Activated CD8-positive, alpha-beta memory T cell treated with anti-CD3 and anti-CD28 coated beads for 4 hours (primary cell): ENCODE data around the gene WDR44.
"Not testable (repeated sequence)": the region's sequence is repeated elsewhere in the genome, so short reads cannot be mapped to it uniquely, and the experiment has no call there.

Experiments
- DNase-seq, 2 donors: peaks; one replicate each; pipeline ENCODE4 v3.0.0-alpha.2; 2020; ENCODE audit warnings: low read depth in 2 of 2

The WDR44 gene

GRCh38 chrX:118482384-118482783 is 136.5 kb downstream of the WDR44 start:
- DNase-seq: not testable (repeated sequence)

- DNase-seq: no peak
These were observed 138.5 kb downstream of the WDR44 start for GRCh38 chrX:118484216-118484903.

- DNase-seq: not testable (repeated sequence)
These were observed 140.8 kb downstream of the WDR44 start for GRCh38 chrX:118486693-118487092.

- no peak for DNase-seq
These were observed 147.1 kb downstream of the WDR44 start for GRCh38 chrX:118493016-118493415.

- DNase-seq: no peak
These were observed 147.9 kb downstream of the WDR44 start for GRCh38 chrX:118493653-118494297.

- DNase-seq: peak; percentile 60 to 68
These were observed 149.4 kb downstream of the WDR44 start, which contains the start of gene DOCK11 for GRCh38 chrX:118495061-118495921. TSS of gene DOCK11 (plus strand) at chrX:118495815. CDS start at chrX:118495972, 157 bp downstream.

GRCh38 chrX:118495958-118496762 is 150.3 kb downstream of the WDR44 start:
- peak; percentile 46 to 50 for DNase-seq

- no peak for DNase-seq
These were observed 150.8 kb downstream of the WDR44 start for GRCh38 chrX:118496763-118497079.

GRCh38 chrX:118497180-118497818 is 151.4 kb downstream of the WDR44 start:
- DNase-seq: no peak

GRCh38 chrX:118498351-118498750 is 152.4 kb downstream of the WDR44 start:
- DNase-seq: no peak

GRCh38 chrX:118498755-118499154 is 152.8 kb downstream of the WDR44 start:
- no peak for DNase-seq

GRCh38 chrX:118499295-118499694 is 153.4 kb downstream of the WDR44 start:
- DNase-seq: no peak
